Astrocyte of the spinal cord (primary cell): ENCODE measurements around the gene PTGFRN.

Experiments used
- DNase-seq: peaks from one replicate; pipeline ENCODE4 v3.0.0; 2011; ENCODE audit warnings: low read depth, low spot score
- H3K4me3 ChIP-seq: 2 replicates; pipeline ENCODE4 v1.5.1; 2011; ENCODE audit warnings: low read depth, mild to moderate bottlenecking, low read length, moderate library complexity
- CTCF ChIP-seq: IDR thresholded peaks from 2 replicates; pipeline ENCODE4 v1.5.1; 2012; ENCODE audit warnings: low read depth, mild to moderate bottlenecking, low read length, inconsistent platforms
- in situ Hi-C: cut with HindIII; loops from 2 replicates; pipeline ENCODE4 v1.10.0; 2017; ENCODE audit warnings: low sequenced_read_pairs

PTGFRN gene

GRCh38 chr1:116993286-116993685, 83.6 kb downstream of the PTGFRN start:
- TF ChIP-seq CTCF = no peak
- no peak overlapping the region for H3K4me3 ChIP-seq
- in situ Hi-C loops = no loop called here
- no peak for DNase-seq

- in situ Hi-C loops = no loop called here
Observed at GRCh38 chr1:116994411-116994810, 84.7 kb downstream of the PTGFRN start.

GRCh38 chr1:116997066-116997465, 87.3 kb downstream of the PTGFRN start:
- DNase-seq = peak; percentile 39
- no peak overlapping the region for H3K4me3 ChIP-seq
- TF ChIP-seq CTCF = no peak
- in situ Hi-C loops = no loop called here

More at GRCh38 chr1:116994411-116994810, 84.7 kb downstream of the PTGFRN start:
- no peak for TF ChIP-seq CTCF
- no peak overlapping the region for H3K4me3 ChIP-seq
- DNase-seq = no peak

GRCh38 chr1:116997636-116998035, 87.9 kb downstream of the PTGFRN start:
- no peak overlapping the region for H3K4me3 ChIP-seq
- in situ Hi-C loops = no loop called here
- DNase-seq = no peak
- no peak for TF ChIP-seq CTCF

- no peak overlapping the region for H3K4me3 ChIP-seq
- TF ChIP-seq CTCF = no peak
- no peak for DNase-seq
- in situ Hi-C loops = no loop called here
Observed at GRCh38 chr1:116999596-116999995, 89.9 kb downstream of the PTGFRN start.

GRCh38 chr1:117000142-117000541, 90.4 kb downstream of the PTGFRN start:
- DNase-seq = no peak
- H3K4me3 ChIP-seq = no peak overlapping the region
- in situ Hi-C loops = no loop called here
- TF ChIP-seq CTCF = no peak
